Measurements from ENCODE around the gene MYZAP.

MYZAP gene

DNA sequence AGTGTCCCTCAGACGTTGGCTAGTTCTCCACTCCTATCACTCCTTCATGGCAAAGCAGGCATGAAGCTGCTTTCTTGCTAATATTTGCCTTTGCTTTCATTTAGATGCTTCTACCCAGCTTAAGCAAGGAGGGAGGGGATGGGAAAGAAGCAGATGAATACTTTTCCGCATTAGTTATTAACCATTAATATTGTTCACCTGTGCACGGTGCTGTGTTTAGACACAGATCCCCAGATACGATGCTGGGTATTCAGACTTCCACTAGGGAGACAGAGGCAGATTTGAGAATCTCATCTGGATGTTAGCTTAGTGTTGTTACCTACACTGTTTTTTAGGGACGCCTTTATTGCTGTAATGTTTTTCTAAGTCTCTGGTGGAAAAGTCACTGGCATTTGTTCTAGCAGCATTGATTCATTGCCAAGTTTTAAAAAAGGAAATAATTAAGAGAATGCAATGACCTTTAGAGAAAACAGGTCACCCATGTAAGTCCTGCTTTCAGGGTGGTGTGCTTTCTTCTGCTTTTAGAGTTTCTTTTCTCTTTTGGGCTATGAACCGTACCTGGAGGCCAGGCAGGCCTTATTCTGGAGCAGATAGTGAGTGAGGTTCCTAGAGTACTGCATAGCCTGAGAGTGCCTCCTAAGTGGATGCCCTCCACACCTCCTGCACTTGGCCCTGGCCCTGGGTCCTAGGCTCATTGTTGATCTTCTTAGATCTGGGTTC lies 55.5 kb downstream of the MYZAP start:
- H3K9ac ChIP-seq (ENCODE audit: low read length in 5 of 5): no peak overlapping the region
- no peak overlapping the region for H3K4me3 ChIP-seq (ENCODE audit: low read depth in 1 of 5, low read length in 5 of 5)
- H3K27ac ChIP-seq (ENCODE audit: low read depth, low read length): peak overlapping the region; percentile 47
- peaks cover 9 to 32% (median 23%) of the 10 kb centered on the region in 5 donors for H3K4me1 ChIP-seq (ENCODE audit: control insufficient read depth in 5 of 5, insufficient read depth in 5 of 5, low read length in 5 of 5)
- peaks cover 25 to 53% (median 43%) of the 10 kb centered on the region in 5 donors for H3K36me3 ChIP-seq (ENCODE audit: control insufficient read depth in 5 of 5, insufficient read depth in 5 of 5, low read length in 5 of 5)
- no peaks in the 10 kb centered on the region for H3K27me3 ChIP-seq (ENCODE audit: control insufficient read depth in 5 of 5, insufficient read depth in 4 of 5, low read length in 5 of 5)
- H3K9me3 ChIP-seq (ENCODE audit: control insufficient read depth in 5 of 5, low read length in 5 of 5): no peaks in the 10 kb centered on the region

DNA sequence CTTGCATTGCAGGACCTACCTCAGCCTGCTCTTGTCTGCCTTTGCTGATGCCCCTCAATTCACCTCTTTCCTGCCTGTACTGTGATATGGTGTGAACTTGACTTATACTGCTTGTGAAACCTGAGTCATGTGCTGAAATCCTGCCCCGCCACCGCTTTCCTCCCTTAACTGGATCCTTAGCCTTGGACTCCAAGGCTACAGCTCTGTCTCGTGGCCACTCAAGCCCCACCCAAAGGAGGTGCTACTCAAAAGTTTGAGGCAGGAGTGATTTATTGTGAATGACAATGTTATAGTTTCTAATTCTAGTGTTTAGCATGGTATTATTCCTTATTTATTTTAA lies 56.1 kb downstream of the MYZAP start:
- H3K36me3 ChIP-seq (ENCODE audit: control insufficient read depth in 5 of 5, insufficient read depth in 5 of 5, low read length in 5 of 5): peaks cover 22 to 49% (median 38%) of the 10 kb centered on the region in 5 donors
- H3K9ac ChIP-seq (ENCODE audit: low read length in 5 of 5): no peak overlapping the region
- H3K4me3 ChIP-seq (ENCODE audit: low read depth in 1 of 5, low read length in 5 of 5): no peak overlapping the region
- peak overlapping the region; percentile 47 for H3K27ac ChIP-seq (ENCODE audit: low read depth, low read length)
- peaks cover 9 to 32% (median 23%) of the 10 kb centered on the region in 5 donors for H3K4me1 ChIP-seq (ENCODE audit: control insufficient read depth in 5 of 5, insufficient read depth in 5 of 5, low read length in 5 of 5)
- no peaks in the 10 kb centered on the region for H3K27me3 ChIP-seq (ENCODE audit: control insufficient read depth in 5 of 5, insufficient read depth in 4 of 5, low read length in 5 of 5)
- H3K9me3 ChIP-seq (ENCODE audit: control insufficient read depth in 5 of 5, low read length in 5 of 5): no peaks in the 10 kb centered on the region

DNA sequence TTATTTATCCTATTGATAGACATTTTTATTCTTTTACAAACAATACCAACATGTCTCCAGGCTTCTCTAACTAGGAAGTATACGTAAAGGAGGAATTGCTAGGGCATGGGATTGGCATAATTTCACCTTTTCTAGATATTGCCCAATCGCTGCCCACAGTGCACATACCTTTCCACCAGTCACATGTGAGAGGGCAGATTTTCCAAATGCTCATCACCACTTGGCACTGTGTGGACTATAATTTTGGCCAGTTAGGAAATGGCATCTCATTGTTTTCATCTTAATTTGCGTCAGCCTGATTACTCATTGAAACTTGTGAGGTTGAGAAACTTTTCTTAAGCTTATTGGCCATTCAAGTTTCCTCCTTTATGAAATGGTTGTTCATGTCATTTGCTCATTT lies 57.4 kb downstream of the MYZAP start:
- no peak overlapping the region for H3K4me3 ChIP-seq (ENCODE audit: low read depth in 1 of 5, low read length in 5 of 5)
- no peaks in the 10 kb centered on the region for H3K27me3 ChIP-seq (ENCODE audit: control insufficient read depth in 5 of 5, insufficient read depth in 4 of 5, low read length in 5 of 5)
- peaks cover 9 to 34% (median 25%) of the 10 kb centered on the region in 5 donors for H3K4me1 ChIP-seq (ENCODE audit: control insufficient read depth in 5 of 5, insufficient read depth in 5 of 5, low read length in 5 of 5)
- H3K9ac ChIP-seq (ENCODE audit: low read length in 5 of 5): no peak overlapping the region
- H3K27ac ChIP-seq (ENCODE audit: low read depth, low read length): no peak overlapping the region
- H3K36me3 ChIP-seq (ENCODE audit: control insufficient read depth in 5 of 5, insufficient read depth in 5 of 5, low read length in 5 of 5): peaks cover 19 to 36% (median 29%) of the 10 kb centered on the region in 5 donors
- no peaks in the 10 kb centered on the region for H3K9me3 ChIP-seq (ENCODE audit: control insufficient read depth in 5 of 5, low read length in 5 of 5)

DNA sequence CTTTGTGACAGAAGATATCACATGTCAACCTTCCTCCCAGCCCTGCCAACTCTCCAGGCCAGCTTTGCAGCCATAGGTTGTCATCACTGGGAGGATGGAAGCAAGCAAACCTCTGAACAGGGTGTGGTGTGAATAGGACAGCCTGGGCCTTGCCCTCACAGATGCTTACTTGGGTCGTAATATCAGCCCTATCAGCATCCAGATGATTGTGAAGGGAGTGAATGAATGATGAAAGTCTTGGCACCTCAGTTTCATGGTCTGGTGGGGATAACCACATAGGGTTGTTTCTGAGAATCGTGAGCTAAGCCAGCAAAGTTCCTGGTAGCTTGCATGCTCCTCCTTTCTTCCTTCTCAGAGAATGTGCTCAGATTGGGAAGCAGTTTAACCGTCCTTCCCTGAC lies 59.7 kb downstream of the MYZAP start:
- H3K27ac ChIP-seq (ENCODE audit: low read depth, low read length): peak overlapping the region; percentile 27
- H3K4me3 ChIP-seq (ENCODE audit: low read depth in 1 of 5, low read length in 5 of 5): no peak overlapping the region
- no peak overlapping the region for H3K9ac ChIP-seq (ENCODE audit: low read length in 5 of 5)
- H3K4me1 ChIP-seq (ENCODE audit: control insufficient read depth in 5 of 5, insufficient read depth in 5 of 5, low read length in 5 of 5): peaks cover 9 to 33% (median 29%) of the 10 kb centered on the region in 5 donors
- no peaks in the 10 kb centered on the region for H3K9me3 ChIP-seq (ENCODE audit: control insufficient read depth in 5 of 5, low read length in 5 of 5)
- H3K36me3 ChIP-seq (ENCODE audit: control insufficient read depth in 5 of 5, insufficient read depth in 5 of 5, low read length in 5 of 5): peaks cover 10 to 22% (median 13%) of the 10 kb centered on the region in 5 donors
- no peaks in the 10 kb centered on the region for H3K27me3 ChIP-seq (ENCODE audit: control insufficient read depth in 5 of 5, insufficient read depth in 4 of 5, low read length in 5 of 5)

DNA sequence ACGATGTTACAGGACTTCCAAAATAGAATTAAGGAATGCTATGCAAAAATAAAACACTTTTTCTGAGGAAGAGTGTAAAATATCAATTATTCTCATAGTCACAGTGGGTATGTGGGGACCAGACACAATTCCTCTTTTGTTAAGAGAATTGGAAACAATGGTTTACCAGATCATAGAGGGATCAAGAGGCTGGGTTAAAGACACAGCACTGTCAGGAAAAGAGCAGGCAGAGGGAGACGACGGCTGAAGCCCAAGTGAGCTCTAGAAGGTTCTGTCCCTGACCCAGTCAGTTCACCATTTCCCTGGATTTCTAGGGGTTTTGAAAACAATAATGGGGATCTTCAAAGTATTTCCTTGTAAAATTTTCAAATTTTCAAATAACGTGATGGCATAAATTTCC lies 60.8 kb downstream of the MYZAP start:
- Histone ChIP-seq H3K4me1 (ENCODE audit: control insufficient read depth in 5 of 5, insufficient read depth in 5 of 5, low read length in 5 of 5) (peaks cover 5 to 25% (median 20%) of the 10 kb centered on the region in 5 donors), H3K27ac (ENCODE audit: low read depth, low read length) (no peak overlapping the region), H3K9ac (ENCODE audit: low read length in 5 of 5) (no peak overlapping the region), H3K27me3 (ENCODE audit: control insufficient read depth in 5 of 5, insufficient read depth in 4 of 5, low read length in 5 of 5) (no peaks in the 10 kb centered on the region), H3K4me3 (ENCODE audit: low read depth in 1 of 5, low read length in 5 of 5) (no peak overlapping the region), H3K36me3 (ENCODE audit: control insufficient read depth in 5 of 5, insufficient read depth in 5 of 5, low read length in 5 of 5) (peaks cover 4 to 15% (median 7%) of the 10 kb centered on the region in 5 donors), H3K9me3 (ENCODE audit: control insufficient read depth in 5 of 5, low read length in 5 of 5) (no peaks in the 10 kb centered on the region)

DNA sequence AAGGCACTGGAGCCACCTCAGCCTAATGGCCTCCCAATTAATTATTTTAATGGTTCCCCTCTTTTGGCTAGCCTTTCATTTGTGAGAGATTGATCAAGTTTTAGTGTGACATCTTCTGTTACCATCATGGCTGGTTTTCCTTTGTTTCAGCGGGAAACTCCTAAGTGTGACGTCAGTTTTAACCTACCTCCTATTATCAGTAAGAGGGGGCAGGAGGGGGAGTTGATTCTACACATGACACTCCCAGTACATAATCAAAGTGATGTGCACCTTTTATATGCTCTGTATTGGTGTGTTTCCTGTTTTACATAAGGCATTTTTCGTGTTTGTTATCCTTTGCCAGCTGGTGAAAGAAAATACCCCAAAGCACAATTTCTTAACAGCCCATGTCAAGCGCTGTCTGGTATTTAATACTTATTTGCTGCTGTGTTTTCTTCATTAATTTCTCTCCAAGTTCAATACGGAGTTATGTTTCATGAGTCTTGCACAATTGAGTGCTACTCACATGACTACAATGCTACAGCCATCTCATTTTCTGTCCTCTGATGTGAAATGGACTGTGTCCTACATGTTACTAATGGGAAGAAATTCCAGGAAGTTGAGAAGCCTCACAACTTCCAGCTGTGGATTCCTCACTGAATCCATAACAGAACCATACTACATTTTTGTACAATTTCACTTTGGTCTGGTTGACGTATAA lies 62.6 kb downstream of the MYZAP start:
- no peaks in the 10 kb centered on the region for H3K27me3 ChIP-seq (ENCODE audit: control insufficient read depth in 5 of 5, insufficient read depth in 4 of 5, low read length in 5 of 5)
- peaks cover 6 to 24% (median 11%) of the 10 kb centered on the region in 5 donors for H3K36me3 ChIP-seq (ENCODE audit: control insufficient read depth in 5 of 5, insufficient read depth in 5 of 5, low read length in 5 of 5)
- H3K27ac ChIP-seq (ENCODE audit: low read depth, low read length): peak overlapping the region; percentile 78
- peak overlapping the region in 2 of 5 donors; percentile 22 to 57 for H3K9ac ChIP-seq (ENCODE audit: low read length in 5 of 5)
- no peaks in the 10 kb centered on the region for H3K9me3 ChIP-seq (ENCODE audit: control insufficient read depth in 5 of 5, low read length in 5 of 5)
- H3K4me1 ChIP-seq (ENCODE audit: control insufficient read depth in 5 of 5, insufficient read depth in 5 of 5, low read length in 5 of 5): peaks cover 5 to 23% (median 15%) of the 10 kb centered on the region in 5 donors
- no peak overlapping the region for H3K4me3 ChIP-seq (ENCODE audit: low read depth in 1 of 5, low read length in 5 of 5)

DNA sequence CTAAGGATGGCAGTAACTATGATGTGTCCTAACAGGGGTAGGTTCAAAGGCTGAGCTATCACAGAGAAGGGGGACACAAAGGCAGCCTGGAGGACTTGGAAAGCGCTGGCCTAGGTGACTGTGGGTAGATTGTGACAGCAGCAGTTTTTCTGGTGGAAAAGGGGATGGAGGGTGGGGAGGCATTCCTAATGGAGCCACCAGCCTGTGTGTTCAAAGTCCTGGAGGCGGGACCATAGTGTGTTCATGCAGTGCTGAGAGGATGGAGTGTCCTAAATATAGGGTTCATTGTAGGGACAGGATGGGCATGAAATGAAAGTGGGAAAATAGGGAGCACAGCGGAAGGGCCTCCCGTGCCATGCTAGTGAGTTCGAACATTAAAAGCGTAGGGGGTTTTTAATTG lies 63.3 kb downstream of the MYZAP start:
- Histone ChIP-seq H3K4me1 (ENCODE audit: control insufficient read depth in 5 of 5, insufficient read depth in 5 of 5, low read length in 5 of 5) (peaks cover 5 to 23% (median 15%) of the 10 kb centered on the region in 5 donors), H3K9ac (ENCODE audit: low read length in 5 of 5) (peak overlapping the region in 2 of 5 donors; percentile 28 to 57), H3K9me3 (ENCODE audit: control insufficient read depth in 5 of 5, low read length in 5 of 5) (no peaks in the 10 kb centered on the region), H3K27me3 (ENCODE audit: control insufficient read depth in 5 of 5, insufficient read depth in 4 of 5, low read length in 5 of 5) (no peaks in the 10 kb centered on the region), H3K4me3 (ENCODE audit: low read depth in 1 of 5, low read length in 5 of 5) (no peak overlapping the region), H3K36me3 (ENCODE audit: control insufficient read depth in 5 of 5, insufficient read depth in 5 of 5, low read length in 5 of 5) (peaks cover 6 to 29% (median 18%) of the 10 kb centered on the region in 5 donors), H3K27ac (ENCODE audit: low read depth, low read length) (peak overlapping the region; percentile 78)

DNA sequence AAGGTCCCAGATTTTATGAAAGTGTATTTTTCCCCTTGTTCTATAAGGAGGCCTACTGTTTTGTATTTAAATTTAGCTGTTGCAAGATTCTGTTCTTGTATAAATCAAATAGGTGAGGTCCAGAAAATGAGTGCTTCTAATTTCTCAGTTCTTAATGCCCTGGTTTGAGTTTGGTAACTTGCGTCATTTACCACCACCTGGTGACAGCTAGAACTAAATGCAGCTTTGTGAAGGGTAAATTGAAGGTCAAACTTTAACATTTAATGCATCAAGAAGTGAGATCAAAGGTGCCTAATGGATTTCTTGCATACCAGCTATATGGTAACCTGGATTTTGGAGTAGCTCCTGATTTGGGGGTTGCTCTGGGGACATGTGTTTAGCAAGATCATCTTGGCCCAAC lies 64.1 kb downstream of the MYZAP start:
- no peak overlapping the region for H3K9ac ChIP-seq (ENCODE audit: low read length in 5 of 5)
- peak overlapping the region; percentile 78 for H3K27ac ChIP-seq (ENCODE audit: low read depth, low read length)
- no peaks in the 10 kb centered on the region for H3K9me3 ChIP-seq (ENCODE audit: control insufficient read depth in 5 of 5, low read length in 5 of 5)

DNA sequence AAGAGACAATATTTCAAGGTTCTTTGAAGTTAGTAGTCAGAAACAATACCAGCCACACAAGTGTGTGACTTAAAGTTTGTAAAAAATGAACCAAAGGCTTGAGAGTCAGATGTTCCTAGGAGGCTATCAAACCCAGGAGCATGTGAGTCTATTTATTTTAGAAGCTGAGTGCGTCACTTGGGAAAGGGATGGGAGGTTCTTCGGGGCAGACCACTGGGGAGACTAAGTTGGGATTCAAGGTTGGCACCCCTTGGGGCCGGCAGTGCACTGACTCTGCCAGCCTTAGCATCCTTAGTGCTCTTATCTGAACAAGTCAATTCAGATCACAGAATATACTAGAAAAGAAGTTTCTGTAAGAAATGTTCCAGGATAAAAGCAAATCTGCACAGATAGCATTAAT lies 64.7 kb downstream of the MYZAP start:
- H3K4me1 ChIP-seq (ENCODE audit: control insufficient read depth in 5 of 5, insufficient read depth in 5 of 5, low read length in 5 of 5): peaks cover 2 to 17% (median 9%) of the 10 kb centered on the region in 5 donors
- H3K27me3 ChIP-seq (ENCODE audit: control insufficient read depth in 5 of 5, insufficient read depth in 4 of 5, low read length in 5 of 5): no peaks in the 10 kb centered on the region
- H3K9me3 ChIP-seq (ENCODE audit: control insufficient read depth in 5 of 5, low read length in 5 of 5): no peaks in the 10 kb centered on the region
- H3K9ac ChIP-seq (ENCODE audit: low read length in 5 of 5): peak overlapping the region in 1 of 5 donors; percentile 49
- H3K27ac ChIP-seq (ENCODE audit: low read depth, low read length): peak overlapping the region; percentile 78
- peaks cover 4 to 32% (median 24%) of the 10 kb centered on the region in 5 donors for H3K36me3 ChIP-seq (ENCODE audit: control insufficient read depth in 5 of 5, insufficient read depth in 5 of 5, low read length in 5 of 5)
- no peak overlapping the region for H3K4me3 ChIP-seq (ENCODE audit: low read depth in 1 of 5, low read length in 5 of 5)

More for the DNA sequence above, 64.1 kb downstream of the MYZAP start:
- Histone ChIP-seq H3K36me3 (ENCODE audit: control insufficient read depth in 5 of 5, insufficient read depth in 5 of 5, low read length in 5 of 5) (peaks cover 4 to 30% (median 19%) of the 10 kb centered on the region in 5 donors), H3K4me3 (ENCODE audit: low read depth in 1 of 5, low read length in 5 of 5) (no peak overlapping the region), H3K4me1 (ENCODE audit: control insufficient read depth in 5 of 5, insufficient read depth in 5 of 5, low read length in 5 of 5) (peaks cover 5 to 23% (median 15%) of the 10 kb centered on the region in 5 donors), H3K27me3 (ENCODE audit: control insufficient read depth in 5 of 5, insufficient read depth in 4 of 5, low read length in 5 of 5) (no peaks in the 10 kb centered on the region)

DNA sequence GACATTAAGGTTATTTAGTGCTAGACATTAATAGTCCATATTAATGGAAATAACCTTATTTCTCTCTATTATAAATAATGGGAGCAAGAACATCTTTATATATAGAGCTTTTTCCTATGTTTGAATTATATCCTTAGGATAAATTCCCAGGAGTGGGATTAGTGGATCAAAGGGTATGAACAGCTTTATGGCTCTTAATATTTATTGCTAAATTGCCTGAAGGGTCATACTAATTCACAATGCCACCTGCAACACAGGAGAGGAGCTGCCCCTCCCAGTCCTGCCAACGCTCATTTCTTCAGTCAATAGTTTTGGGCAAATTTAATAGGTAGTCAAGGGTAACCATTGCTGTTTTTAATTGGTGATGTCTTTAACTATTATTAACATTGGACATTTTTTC lies 65.9 kb downstream of the MYZAP start:
- Histone ChIP-seq H3K27me3 (ENCODE audit: control insufficient read depth in 5 of 5, insufficient read depth in 4 of 5, low read length in 5 of 5) (no peaks in the 10 kb centered on the region), H3K9me3 (ENCODE audit: control insufficient read depth in 5 of 5, low read length in 5 of 5) (no peaks in the 10 kb centered on the region), H3K4me3 (ENCODE audit: low read depth in 1 of 5, low read length in 5 of 5) (no peak overlapping the region), H3K9ac (ENCODE audit: low read length in 5 of 5) (no peak overlapping the region), H3K4me1 (ENCODE audit: control insufficient read depth in 5 of 5, insufficient read depth in 5 of 5, low read length in 5 of 5) (peaks cover 0 to 10% (median 5%) of the 10 kb centered on the region in 5 donors), H3K27ac (ENCODE audit: low read depth, low read length) (no peak overlapping the region), H3K36me3 (ENCODE audit: control insufficient read depth in 5 of 5, insufficient read depth in 5 of 5, low read length in 5 of 5) (peaks cover 13 to 42% (median 36%) of the 10 kb centered on the region in 5 donors)
